GM12865 (cell line): ENCODE measurements around the gene CDH23.

Source experiments
- DNase-seq: peaks from one replicate; pipeline ENCODE4 v3.0.0; 2010; ENCODE audit warnings: low read depth
- H3K4me3 ChIP-seq: 2 replicates; pipeline ENCODE4 v1.5.1; 2011; ENCODE audit warnings: mild to moderate bottlenecking, low read depth, low read length, control low read depth
- CTCF ChIP-seq: IDR thresholded peaks from 2 replicates; pipeline ENCODE4 v1.5.1; 2011; ENCODE audit warnings: low read length, control low read depth, low read depth, inconsistent platforms; ENCODE audit not compliant: insufficient read depth; ENCODE audit errors: missing control alignments

CDH23 gene

GRCh38 chr10:71782221-71782916, 385.6 kb downstream of the CDH23 start:
- DNase-seq, result no peak
- no peak overlapping the region for H3K4me3 ChIP-seq
- TF ChIP-seq CTCF, result no peak

- TF ChIP-seq CTCF, result no peak
- no peak for DNase-seq
- no peak overlapping the region for H3K4me3 ChIP-seq
Measured at GRCh38 chr10:71782917-71783490, 386.3 kb downstream of the CDH23 start.

- DNase-seq, result no peak
- TF ChIP-seq CTCF, result no peak
- H3K4me3 ChIP-seq, result no peak overlapping the region
Measured at GRCh38 chr10:71783917-71784678, 387.4 kb downstream of the CDH23 start.

- TF ChIP-seq CTCF, result no peak
- no peak overlapping the region for H3K4me3 ChIP-seq
- no peak for DNase-seq
Measured at GRCh38 chr10:71784679-71785272, 388.1 kb downstream of the CDH23 start.

- H3K4me3 ChIP-seq, result no peak overlapping the region
- TF ChIP-seq CTCF, result no peak
- no peak for DNase-seq
Measured at GRCh38 chr10:71788954-71789353, 392.2 kb downstream of the CDH23 start.

GRCh38 chr10:71789871-71790270, 393.2 kb downstream of the CDH23 start:
- TF ChIP-seq CTCF, result no peak
- DNase-seq, result no peak

More at GRCh38 chr10:71789871-71790270, 393.2 kb downstream of the CDH23 start:
- no peak overlapping the region for H3K4me3 ChIP-seq
